Measurements from ENCODE around the gene CSNK1D.

CSNK1D gene

DNA sequence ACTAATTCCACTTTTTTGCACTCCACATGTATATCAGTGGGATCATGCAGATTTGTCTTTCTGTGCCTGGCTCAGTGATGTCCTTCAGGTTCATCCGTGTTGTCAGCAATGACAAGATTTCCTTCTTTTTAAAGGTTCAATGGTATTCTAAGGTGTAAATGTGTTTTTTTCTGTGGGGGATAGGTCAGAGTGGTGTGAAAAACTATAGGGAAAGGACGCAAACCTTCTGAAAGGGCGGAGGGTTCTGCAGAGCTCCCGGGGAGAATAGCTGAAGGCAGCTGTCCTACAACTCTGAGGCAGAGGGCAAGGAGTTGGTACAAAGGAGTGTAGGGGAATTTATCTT lies 21.9 kb upstream of the CSNK1D start:
- DNase-seq (ENCODE audit: low spot score), result no peak

DNA sequence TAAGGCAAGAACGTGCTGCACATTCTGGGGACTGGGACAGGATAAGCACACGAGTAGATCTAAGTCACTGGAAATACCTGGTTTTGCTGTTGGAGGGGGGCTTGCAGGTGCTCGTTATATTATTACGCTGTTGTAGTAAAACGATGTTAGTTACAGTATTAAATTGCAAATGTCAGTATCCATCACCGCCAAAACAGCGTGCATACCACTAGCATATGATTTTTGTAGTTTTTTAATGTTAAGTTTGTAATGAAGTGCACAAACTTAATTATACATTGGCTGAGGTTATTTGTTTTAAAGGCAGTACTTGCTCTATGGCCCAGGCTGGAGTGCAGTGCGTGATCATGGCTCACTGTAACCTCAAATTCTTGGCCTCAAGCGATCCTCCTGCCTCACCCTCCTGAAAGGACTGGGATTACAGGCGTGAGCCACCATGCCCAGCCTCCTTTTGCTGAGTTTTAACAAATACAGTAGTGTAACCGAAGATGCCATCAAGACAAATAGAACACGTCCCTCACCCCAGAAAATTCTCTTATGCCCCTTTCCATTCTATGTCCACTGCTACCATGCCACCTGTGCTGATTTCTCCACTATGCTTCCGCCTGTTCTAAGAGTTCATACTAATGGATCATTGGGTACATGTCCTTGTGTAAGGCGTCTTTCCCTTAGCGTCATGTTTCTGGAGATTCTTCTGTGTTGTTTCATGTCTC lies 20.7 kb upstream of the CSNK1D start:
- DNase-seq (ENCODE audit: low spot score), result no peak

GRCh38 chr17:82292251-82293154 lies 19.0 kb upstream of the CSNK1D start:
- DNase-seq (ENCODE audit: low spot score), result peak; percentile 98

- no peak for DNase-seq (ENCODE audit: low spot score)
These were observed 18.2 kb upstream of the CSNK1D start for GRCh38 chr17:82291582-82292250.

DNA sequence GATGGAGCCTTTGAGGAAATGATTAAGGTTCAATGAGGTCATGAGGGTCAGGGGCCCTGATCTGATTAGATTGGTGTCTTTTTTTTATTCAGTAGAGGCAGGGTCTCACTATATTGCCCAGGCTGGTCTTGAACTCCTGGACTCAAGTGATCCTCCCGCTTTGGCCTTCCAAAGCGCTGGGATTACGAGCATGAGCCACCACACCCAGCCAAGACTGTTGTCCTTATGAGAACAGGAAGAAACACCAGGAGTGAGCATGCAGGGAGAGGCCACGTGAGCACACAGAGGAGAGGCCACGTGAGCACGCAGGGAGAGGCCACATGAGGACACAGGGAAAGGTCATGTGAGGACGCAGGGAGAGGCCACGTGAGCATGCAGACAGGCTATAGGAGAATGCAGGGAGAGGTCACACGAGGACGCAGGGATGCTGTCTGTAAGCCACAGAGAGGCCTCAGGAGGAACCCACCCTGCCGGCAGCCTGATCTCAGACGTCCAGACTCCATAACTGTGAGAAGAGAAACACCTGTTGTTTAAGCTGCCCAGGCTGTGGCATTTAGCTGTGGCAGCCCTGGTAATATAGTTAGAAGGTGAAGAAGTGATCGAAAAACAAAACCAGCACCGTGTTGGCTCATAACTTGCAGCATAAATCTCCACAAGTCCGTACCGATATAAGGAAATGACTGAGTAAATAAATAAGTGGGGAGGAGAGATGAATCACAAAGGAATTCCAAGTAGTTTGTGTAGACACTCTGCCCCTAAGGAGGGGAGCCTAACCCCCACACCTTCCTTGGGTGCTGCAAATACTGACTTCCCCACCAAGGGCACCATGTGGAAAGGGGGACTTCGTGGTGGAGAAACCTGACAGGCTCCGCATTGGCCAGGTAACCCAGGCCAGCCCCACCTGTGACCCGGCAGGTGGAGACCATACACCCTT lies 14.6 kb upstream of the CSNK1D start:
- DNase-seq (ENCODE audit: low spot score), result peak; percentile 96

DNA sequence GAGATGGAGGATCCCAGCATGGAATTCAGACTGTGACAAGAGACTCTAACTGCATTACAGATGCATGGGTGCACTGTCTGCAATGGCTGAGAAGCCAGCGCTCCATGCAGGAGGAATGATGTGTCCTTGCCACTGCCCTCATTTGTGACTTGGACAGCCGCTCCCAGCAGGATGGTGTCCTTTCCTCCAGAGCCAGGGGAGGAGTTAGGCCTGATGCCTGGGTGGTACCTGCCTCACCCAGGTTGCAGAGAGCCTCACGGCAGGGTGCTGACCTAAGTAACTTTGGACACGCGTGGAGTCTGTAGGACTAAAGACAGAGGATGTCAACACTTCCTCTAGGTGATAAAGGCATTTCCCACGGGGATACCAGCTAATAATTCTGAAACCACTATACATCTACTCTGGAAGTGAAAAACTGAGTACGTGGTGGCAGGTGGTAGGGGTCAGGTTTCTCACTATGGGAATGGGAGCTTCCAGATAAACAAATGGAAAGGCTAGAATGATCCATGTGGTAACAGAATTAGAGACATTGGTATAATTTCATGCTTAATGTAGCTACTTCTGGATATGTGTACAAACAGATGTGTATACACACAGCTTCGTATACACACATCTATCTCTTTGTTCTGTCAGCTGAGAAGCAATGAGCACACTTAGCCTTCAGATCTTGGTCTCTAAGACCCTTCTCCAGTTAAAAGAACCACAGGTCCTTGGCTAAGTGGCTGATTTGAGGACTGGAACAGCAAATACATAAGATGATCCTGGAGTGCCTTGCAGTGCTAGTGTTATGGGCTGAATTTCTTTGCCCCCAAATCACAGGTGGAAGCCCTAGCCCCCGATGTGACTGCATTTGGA lies 13.7 kb upstream of the CSNK1D start:
- no peak for DNase-seq (ENCODE audit: low spot score)

- no peak for DNase-seq (ENCODE audit: low spot score)
These were observed 11.6 kb upstream of the CSNK1D start for GRCh38 chr17:82285141-82285540.

DNA sequence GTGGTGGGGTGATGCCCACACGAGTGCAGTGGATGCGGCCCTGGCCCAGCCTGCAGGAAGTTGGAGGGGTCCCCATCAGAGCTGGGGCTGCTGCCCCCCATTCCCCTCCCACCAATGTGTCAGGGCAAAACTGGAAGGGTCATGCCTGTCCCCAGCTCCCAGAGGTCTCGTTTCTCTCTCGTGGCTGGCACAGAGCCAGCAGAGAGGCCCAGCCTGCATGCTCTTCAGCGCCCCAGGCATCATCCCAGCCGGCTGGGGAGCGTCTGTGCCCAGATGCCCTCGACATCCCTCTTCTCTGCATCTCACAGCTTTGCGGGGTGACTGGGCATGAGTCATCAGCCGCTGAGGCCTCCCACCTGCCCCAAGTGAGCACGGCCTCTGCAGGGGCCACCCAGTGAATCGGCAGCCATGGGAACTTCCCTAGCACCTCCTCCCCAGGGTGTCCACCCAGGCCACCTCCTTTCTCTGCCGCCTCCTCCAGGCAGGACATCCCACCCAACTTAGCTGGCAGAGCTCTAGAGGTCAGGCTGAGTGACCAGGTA lies 9.8 kb upstream of the CSNK1D start:
- DNase-seq (ENCODE audit: low spot score), result peak; percentile 93

DNA sequence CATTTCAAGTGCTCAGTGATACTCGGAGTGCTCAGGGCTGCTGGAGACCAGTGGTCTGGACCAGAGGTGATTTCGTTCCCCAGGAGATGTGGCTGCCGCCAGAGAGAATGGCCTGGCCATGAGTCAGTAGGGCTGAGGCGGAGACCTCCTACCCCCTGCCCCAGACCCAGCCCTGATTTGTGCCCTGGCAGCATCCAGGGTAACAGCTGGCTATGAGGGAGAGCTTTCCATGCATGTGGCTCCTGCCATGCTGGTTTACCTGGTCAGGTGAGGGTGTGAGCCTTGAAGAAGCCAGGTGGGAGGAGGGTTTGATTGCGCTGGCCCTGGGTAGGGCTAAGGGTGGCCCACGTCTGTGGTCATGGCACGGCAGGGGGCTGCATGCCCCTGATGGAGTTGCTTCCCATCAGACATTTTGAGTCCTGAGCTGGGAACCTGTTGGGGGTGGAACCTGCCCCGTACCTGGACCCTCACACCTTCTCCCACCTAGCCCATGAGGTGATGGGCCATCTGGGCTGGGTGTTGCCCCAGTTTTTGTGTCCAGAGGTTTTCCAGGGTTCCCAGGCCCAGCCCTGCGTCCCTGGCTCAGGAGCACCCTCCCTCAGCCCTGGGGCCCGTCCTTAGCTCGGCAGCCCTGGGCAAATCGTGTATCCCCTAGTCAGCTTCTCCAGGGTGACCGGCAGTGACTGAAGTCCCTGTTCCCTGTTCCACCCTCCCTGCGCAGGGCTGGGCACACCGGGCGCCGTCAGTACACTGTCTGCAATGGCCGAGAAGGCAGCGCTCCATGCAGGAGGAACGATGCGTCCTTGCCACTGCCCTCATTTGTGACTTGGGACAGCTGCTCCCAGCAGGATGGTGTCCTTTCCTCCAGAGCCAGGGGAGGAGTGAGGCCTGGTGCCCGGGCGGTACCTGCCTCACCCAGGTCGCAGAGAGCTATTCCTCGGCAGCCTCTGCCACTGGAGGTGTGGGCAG lies 9.0 kb upstream of the CSNK1D start:
- no peak for DNase-seq (ENCODE audit: low spot score)

DNA sequence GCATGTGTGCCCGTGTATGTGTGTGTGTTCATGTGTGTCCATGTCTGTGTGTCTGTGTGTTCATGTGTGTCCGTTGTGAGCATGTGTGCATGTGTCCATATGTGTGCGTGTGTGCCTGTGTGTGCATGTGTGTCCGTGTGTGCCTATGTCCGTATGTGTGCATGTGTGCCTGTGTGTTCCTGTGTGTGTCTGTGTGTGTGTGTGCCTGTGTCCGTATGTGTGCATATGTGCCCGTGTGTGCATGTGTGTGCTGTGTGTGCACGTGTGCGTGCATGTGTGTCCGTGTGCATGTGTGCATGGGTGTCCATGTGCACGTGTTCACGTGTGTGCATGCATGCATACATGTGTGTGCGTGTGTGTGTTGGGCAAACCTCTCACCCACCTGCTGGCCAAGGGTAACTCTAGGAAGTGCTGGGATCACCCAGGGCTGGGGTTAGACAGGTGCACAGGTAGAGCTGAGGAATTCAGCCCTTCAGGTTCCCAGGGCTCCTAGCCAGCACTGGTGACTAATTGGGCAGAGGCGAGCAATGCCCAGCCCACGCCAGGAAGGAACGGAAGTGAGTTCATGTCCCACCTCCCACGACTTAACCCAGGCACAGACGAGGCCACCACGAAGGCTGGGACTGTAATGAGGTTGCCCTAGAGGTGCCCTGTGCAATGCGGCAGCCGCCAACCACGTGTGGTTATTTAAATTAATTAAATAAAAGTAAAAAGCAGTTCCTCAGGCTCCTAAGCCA lies 8.2 kb upstream of the CSNK1D start:
- DNase-seq (ENCODE audit: low spot score), result peak; percentile 94

DNA sequence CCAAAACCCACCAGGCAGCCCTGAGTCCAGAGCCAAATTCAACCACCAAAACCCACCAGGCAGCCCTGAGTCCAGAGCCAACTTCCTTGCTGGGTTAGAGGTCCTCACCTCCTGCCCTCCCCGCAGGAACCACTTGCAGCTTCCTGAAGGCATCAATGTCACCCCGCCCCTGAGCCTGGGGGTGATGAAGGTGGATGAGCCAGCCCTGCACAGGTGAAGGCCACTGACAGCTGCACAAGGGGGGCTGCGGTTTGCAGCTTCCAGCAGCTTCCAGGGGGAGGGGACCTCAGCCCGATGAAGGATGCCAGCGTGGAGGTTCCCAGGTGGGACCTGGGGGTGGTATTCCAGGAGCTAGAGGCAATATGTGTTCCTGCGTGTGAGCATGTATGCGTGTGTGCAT lies 7.6 kb upstream of the CSNK1D start:
- no peak for DNase-seq (ENCODE audit: low spot score)

DNA sequence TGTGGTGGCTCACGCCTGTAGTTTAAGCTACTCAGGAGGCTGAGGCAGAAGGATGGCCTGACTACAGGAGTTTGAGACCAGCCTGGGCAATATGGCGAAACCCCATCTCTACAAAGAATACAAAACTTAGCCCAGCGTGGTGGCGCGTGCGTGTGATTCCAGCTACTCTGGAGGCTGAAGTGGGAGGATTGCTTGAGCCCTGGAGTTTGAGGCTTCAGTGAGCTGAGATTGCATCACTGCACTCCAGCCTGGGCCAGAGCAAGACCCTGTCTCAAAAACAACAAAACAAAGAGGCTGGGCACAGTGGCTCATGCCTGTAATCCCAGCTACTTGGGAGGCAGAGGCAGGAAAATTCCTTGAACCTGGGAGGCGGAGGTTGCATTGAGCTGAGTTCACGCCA lies 7.0 kb upstream of the CSNK1D start:
- no peak for DNase-seq (ENCODE audit: low spot score)

DNA sequence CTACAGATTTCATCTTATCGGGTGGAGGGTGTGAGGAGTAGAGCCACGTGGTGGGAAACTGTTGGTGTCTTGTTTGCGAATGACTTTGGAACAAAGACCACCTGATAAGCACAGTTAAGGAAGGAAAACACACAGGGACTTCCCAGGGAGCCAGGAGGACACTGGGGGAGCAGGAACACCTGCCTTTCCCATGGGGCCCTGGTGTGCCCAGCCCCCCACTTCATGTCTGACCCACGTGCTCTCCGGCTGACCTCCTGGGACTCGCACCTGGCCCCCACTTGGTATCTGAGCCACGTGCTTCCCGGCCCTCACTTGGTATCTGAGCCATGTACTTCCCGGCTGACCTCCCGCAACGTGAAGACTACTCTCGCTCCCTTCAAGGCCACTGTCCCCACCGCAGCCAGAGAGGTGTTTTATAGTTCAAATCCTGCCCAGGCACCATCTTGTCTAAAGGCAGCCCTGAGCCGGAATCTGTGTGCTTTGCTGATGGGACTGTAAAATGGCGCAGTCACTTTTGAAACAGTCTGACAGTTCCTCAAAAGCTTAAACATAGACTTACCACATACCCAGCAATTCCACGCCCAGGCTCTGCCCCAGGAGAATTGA lies 5.4 kb upstream of the CSNK1D start:
- DNase-seq (ENCODE audit: low spot score), result no peak

GRCh38 chr17:82278308-82278707 lies 4.8 kb upstream of the CSNK1D start:
- no peak for DNase-seq (ENCODE audit: low spot score)

- no peak for DNase-seq (ENCODE audit: low spot score)
These were observed 4.4 kb upstream of the CSNK1D start for GRCh38 chr17:82277851-82278250.

DNA sequence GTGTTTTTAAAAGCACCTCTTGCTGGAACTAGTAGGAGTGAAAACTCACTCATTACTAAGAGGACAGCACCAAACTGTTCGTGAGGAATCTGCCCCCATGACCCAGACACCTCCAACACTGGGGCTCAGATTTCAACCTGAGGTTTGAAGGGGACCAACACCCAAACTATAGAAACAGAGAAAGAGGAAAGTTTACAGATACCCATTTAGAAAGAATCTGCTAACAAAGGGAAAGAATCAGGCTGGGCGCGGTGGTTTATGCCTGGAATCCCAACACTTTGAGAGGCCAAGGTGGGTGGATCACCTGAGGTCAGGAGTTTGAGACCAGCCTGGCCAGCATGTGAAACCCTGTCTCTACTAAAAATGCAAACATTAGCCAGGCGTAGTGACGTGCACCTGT lies 3.4 kb upstream of the CSNK1D start:
- no peak for DNase-seq (ENCODE audit: low spot score)

DNA sequence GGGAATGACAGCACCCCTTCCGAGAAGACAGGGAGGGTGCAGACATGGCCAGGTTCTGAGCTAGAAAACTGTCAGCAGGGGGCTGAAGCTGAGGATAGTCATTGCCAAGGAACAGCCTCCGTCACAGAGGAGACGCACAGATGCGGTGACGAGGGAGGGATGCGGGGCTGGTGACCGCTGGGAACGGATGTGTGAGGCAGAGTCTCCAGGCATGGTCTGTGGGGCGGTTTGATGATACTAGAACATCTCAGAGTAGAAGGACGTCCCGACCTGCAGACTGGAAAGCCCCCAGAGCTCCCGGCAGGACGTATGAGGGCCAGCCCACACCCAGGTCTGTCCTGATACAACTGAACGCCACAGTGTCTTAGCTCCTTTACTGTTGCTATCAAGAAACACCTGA lies 1.8 kb upstream of the CSNK1D start:
- no peak for DNase-seq (ENCODE audit: low spot score)

Measured in kidney tubule cell (primary cell).